ENCODE data around the gene SLC9A8. TPM values are rescaled to one million over a fixed set of nuclear protein-coding genes. Genes with fewer than 3 reads are reported as not detected.

Gene SLC9A8
- total RNA-seq, 2 experiments from 2014 or later = 22.0 to 30.3 TPM

DNA sequence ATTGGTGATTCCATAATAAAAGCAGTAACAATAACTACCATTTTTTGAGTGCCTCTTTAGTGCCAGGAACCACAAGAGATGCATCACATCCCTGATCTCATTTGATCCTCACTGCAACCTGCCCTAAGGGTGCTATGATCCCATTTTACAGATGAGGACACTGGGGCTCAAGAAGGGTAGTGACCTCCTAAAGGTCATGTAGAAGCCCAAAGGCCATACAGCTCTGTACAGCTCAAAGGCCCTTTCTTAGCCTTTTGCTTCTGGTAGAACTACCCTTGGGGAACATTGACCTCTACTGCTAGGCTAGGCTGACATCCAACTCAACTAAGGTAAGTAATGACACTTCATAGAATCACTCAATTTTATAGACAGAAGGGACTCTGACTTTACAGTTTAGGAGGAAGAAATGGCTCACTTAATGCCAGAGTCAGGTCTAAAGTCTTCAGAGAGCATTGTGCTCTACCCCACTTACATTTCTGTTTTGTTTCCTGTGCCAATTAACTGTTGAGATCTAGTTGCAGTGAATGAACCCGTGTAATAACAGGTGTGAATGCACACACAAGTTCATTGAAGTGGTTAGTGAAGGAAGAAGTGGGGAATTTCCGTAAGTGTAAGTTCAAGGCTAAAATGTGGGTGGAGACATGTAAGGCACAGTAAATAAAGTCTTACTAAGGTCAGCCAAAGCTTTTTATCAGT, 10.7 kb downstream of the SLC9A8 start:
- intact Hi-C loops (cut with micrococcal nuclease; ENCODE audit: unreplicated experiment) = loop anchor here (5.0 kb wide), 3 partner anchors 71 to 191 kb away; partner anchors contain the start of gene B4GALT5
- Histone ChIP-seq H3K4me1 (ENCODE audit: insufficient read depth, low read length, poor library complexity, severe bottlenecking) (peaks cover 43% of the 10 kb centered on the region), H2AFZ (ENCODE audit: low read length) (no peak overlapping the region), H3K36me3 (ENCODE audit: insufficient read depth, low read length) (peaks cover 77% of the 10 kb centered on the region), H3K27ac (ENCODE audit: low read depth, low read length, poor library complexity, severe bottlenecking) (peak overlapping the region; percentile 91), H3K4me2 (ENCODE audit: low read length) (peak overlapping the region; percentile 66), H3K9me3 (ENCODE audit: low read length) (peaks cover 13% of the 10 kb centered on the region), H3K79me2 (ENCODE audit: insufficient read depth, low read depth, low read length) (peaks cover 23% of the 10 kb centered on the region; the same call in 1 of the 2 replicates), H4K20me1 (ENCODE audit: insufficient read depth, low read length) (no peaks in the 10 kb centered on the region), H3K4me3 (ENCODE audit: low read depth, low read length, poor library complexity, severe bottlenecking) (peak overlapping the region; percentile 25), H3K9me2 (ENCODE audit: insufficient read depth, low read length) (no peaks in the 10 kb centered on the region)
- peak; percentile 87 for DNase-seq (ENCODE audit: low spot score)
- CTCF ChIA-PET (ENCODE audit: unreplicated experiment) = no interaction called here
- TF ChIP-seq, protein P1, sequence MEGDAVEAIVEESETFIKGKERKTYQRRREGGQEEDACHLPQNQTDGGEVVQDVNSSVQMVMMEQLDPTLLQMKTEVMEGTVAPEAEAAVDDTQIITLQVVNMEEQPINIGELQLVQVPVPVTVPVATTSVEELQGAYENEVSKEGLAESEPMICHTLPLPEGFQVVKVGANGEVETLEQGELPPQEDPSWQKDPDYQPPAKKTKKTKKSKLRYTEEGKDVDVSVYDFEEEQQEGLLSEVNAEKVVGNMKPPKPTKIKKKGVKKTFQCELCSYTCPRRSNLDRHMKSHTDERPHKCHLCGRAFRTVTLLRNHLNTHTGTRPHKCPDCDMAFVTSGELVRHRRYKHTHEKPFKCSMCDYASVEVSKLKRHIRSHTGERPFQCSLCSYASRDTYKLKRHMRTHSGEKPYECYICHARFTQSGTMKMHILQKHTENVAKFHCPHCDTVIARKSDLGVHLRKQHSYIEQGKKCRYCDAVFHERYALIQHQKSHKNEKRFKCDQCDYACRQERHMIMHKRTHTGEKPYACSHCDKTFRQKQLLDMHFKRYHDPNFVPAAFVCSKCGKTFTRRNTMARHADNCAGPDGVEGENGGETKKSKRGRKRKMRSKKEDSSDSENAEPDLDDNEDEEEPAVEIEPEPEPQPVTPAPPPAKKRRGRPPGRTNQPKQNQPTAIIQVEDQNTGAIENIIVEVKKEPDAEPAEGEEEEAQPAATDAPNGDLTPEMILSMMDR (conservative IDR thresholded peaks at IDR 0.05; ENCODE audit: low read length) = no peak
- TF ChIP-seq EZH2phosphoT487 (IDR thresholded peaks at IDR 0.05; ENCODE audit: borderline replicate concordance, low read depth, low read length) = no peak
- BruUV-seq (replicated peaks) = no TSS peak
- POLR2A ChIA-PET = interaction anchor here (0.6 kb wide), 1 partner anchor 138 kb away, joined by 5 read pairs; no protein-coding TSS in a partner anchor

DNA sequence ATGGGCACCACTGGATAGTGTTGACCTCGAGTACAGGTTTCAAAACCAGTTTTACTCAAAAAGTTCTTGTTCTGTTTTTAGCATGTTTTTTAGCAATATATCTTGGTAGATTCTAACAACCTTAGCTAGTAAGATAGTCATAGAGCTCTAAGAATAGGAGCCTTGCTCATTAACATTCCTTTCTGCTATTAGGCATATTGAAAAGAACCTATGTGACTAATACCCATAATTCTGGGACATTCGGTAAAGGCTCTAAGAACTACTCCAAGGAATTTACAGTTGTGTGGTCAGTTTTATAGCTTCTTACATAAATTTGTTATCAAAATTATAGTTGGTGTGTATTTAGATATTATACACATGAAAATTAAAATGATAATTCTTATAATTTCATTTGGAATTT, 11.6 kb downstream of the SLC9A8 start:
- POLR2A ChIA-PET = interaction anchor here (1.0 kb wide), 1 partner anchor 109 kb away, joined by 3 read pairs; no protein-coding TSS in a partner anchor
- no peaks in the 10 kb centered on the region for H3K9me2 ChIP-seq (ENCODE audit: insufficient read depth, low read length)
- TF ChIP-seq, protein P1 (conservative IDR thresholded peaks at IDR 0.05; ENCODE audit: low read length) = no peak
- no peak for TF ChIP-seq EZH2phosphoT487 (IDR thresholded peaks at IDR 0.05; ENCODE audit: borderline replicate concordance, low read depth, low read length)
- H3K27ac ChIP-seq (ENCODE audit: low read depth, low read length, poor library complexity, severe bottlenecking) = peak overlapping the region; percentile 91
- peaks cover 68% of the 10 kb centered on the region for H3K36me3 ChIP-seq (ENCODE audit: insufficient read depth, low read length)
- no peak overlapping the region for H3K4me3 ChIP-seq (ENCODE audit: low read depth, low read length, poor library complexity, severe bottlenecking)
- peaks cover 9% of the 10 kb centered on the region for H3K9me3 ChIP-seq (ENCODE audit: low read length)
- H3K4me2 ChIP-seq (ENCODE audit: low read length) = peak overlapping the region; percentile 66
- CTCF ChIA-PET (ENCODE audit: unreplicated experiment) = no interaction called here
- intact Hi-C loops (cut with micrococcal nuclease; ENCODE audit: unreplicated experiment) = loop anchor here (5.0 kb wide), 3 partner anchors 72 to 192 kb away; partner anchors contain the start of gene B4GALT5
- BruUV-seq (replicated peaks) = no TSS peak
- no peaks in the 10 kb centered on the region for H4K20me1 ChIP-seq (ENCODE audit: insufficient read depth, low read length)
- DNase-seq (ENCODE audit: low spot score) = no peak
- no peak overlapping the region for H2AFZ ChIP-seq (ENCODE audit: low read length)
- peaks cover 21% of the 10 kb centered on the region; the same call in 1 of the 2 replicates for H3K79me2 ChIP-seq (ENCODE audit: insufficient read depth, low read depth, low read length)
- H3K4me1 ChIP-seq (ENCODE audit: insufficient read depth, low read length, poor library complexity, severe bottlenecking) = peaks cover 43% of the 10 kb centered on the region

DNA sequence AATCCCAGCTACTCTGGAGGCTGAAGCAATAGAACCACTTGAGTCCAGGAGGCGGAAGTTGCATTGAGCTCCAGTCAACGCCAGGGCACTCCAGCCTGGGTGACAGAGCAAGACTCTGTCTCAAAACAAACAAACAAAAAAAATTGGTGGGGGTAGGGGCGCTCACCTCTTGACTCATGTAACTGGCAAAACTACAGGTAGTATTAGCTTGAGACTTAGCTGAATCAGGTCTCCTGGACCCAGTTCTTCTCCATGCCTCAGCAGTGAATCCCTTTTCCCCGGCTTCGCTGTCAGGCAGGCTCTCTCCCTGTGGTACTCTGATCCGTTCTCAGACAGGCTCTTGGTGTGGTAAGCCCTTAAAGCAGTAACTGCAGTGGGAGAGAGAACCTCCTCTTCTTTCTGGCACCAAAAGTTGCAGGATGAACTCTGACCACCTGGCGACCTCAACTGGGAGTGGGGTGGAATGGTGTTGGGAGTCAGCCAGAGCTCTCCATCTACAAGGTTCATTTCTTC, 12.9 kb downstream of the SLC9A8 start:
- Histone ChIP-seq H3K79me2 (ENCODE audit: insufficient read depth, low read depth, low read length) (peaks cover 11% of the 10 kb centered on the region; the same call in 1 of the 2 replicates), H3K4me1 (ENCODE audit: insufficient read depth, low read length, poor library complexity, severe bottlenecking) (peaks cover 42% of the 10 kb centered on the region), H2AFZ (ENCODE audit: low read length) (no peak overlapping the region), H3K4me2 (ENCODE audit: low read length) (no peak overlapping the region), H3K36me3 (ENCODE audit: insufficient read depth, low read length) (peaks cover 67% of the 10 kb centered on the region), H4K20me1 (ENCODE audit: insufficient read depth, low read length) (no peaks in the 10 kb centered on the region), H3K27ac (ENCODE audit: low read depth, low read length, poor library complexity, severe bottlenecking) (no peak overlapping the region), H3K9me3 (ENCODE audit: low read length) (no peaks in the 10 kb centered on the region), H3K4me3 (ENCODE audit: low read depth, low read length, poor library complexity, severe bottlenecking) (no peak overlapping the region), H3K9me2 (ENCODE audit: insufficient read depth, low read length) (no peaks in the 10 kb centered on the region)
- TF ChIP-seq, protein P1 (conservative IDR thresholded peaks at IDR 0.05; ENCODE audit: low read length) = no peak
- no peak for TF ChIP-seq EZH2phosphoT487 (IDR thresholded peaks at IDR 0.05; ENCODE audit: borderline replicate concordance, low read depth, low read length)
- DNase-seq (ENCODE audit: low spot score) = no peak
- ChIA-PET POLR2A (interaction anchor here (1.0 kb wide), 1 partner anchor 13 kb away, joined by 3 read pairs; the partner anchor contains the start of gene SLC9A8), CTCF (ENCODE audit: unreplicated experiment) (no interaction called here)
- intact Hi-C loops (cut with micrococcal nuclease; ENCODE audit: unreplicated experiment) = no loop called here
- BruUV-seq (replicated peaks) = no TSS peak

Data from OCI-LY7 (cell line).